GM12873 (cell line): Measurements from ENCODE around the gene STEAP2.

Source experiments
- CTCF ChIP-seq: IDR thresholded peaks from 2 replicates; pipeline ENCODE4 v1.5.1; 2012; ENCODE audit warnings: low read depth, mild to moderate bottlenecking, moderate library complexity, low read length, control low read depth; ENCODE audit not compliant: insufficient read depth; ENCODE audit errors: missing control alignments

The STEAP2 gene

GRCh38 chr7:90225601-90226000 lies 14.1 kb downstream of the STEAP2 start:
- TF ChIP-seq CTCF: no peak

- TF ChIP-seq CTCF: no peak
These were observed 15.7 kb downstream of the STEAP2 start for GRCh38 chr7:90227259-90227658.

- TF ChIP-seq CTCF: no peak
These were observed 18.1 kb downstream of the STEAP2 start for GRCh38 chr7:90229682-90230081.

GRCh38 chr7:90230834-90231233 lies 19.3 kb downstream of the STEAP2 start:
- no peak for TF ChIP-seq CTCF

GRCh38 chr7:90231304-90231703 lies 19.8 kb downstream of the STEAP2 start:
- TF ChIP-seq CTCF: no peak

- no peak for TF ChIP-seq CTCF
These were observed 20.9 kb downstream of the STEAP2 start for GRCh38 chr7:90232430-90232829.

GRCh38 chr7:90233569-90233968 lies 22.0 kb downstream of the STEAP2 start:
- no peak for TF ChIP-seq CTCF
